Panc1 (cell line): Measurements from ENCODE around the gene FANK1.

Experiments used
- CTCF ChIP-seq: fragments of 450-650 bp; IDR thresholded peaks from 2 replicates; pipeline ENCODE4 v1.5.1; 2017; ENCODE audit warnings: mild to moderate bottlenecking
- POLR2AphosphoS5 ChIP-seq: IDR thresholded peaks from 2 replicates; pipeline ENCODE4 v1.6.1; 2012; ENCODE audit warnings: mild to moderate bottlenecking, low read depth, low read length, moderate library complexity
- REST ChIP-seq, 2 experiments: IDR thresholded peaks; 2 replicates each; pipeline ENCODE4 v1.6.1; 2011 to 2012; ENCODE audit warnings: low read depth in 2 of 2, control low read depth in 1 of 2, low read length in 1 of 2, mild to moderate bottlenecking in 1 of 2, moderate library complexity in 1 of 2; ENCODE audit not compliant: insufficient read depth in 1 of 2
- SIN3A ChIP-seq: IDR thresholded peaks from 2 replicates; pipeline ENCODE4 v1.6.1; 2012; ENCODE audit warnings: low read depth, mild to moderate bottlenecking, low read length, moderate library complexity, borderline replicate concordance; ENCODE audit not compliant: insufficient read depth
- TCF7L2 ChIP-seq: IDR thresholded peaks from 2 replicates; pipeline ENCODE4 v1.6.1; 2011; ENCODE audit warnings: mild to moderate bottlenecking, low read depth, low read length, inconsistent platforms

- TF ChIP-seq POLR2AphosphoS5 (no peak), CTCF (no peak), REST (IDR thresholded peaks at IDR 0.05; ENCODE audit: insufficient read depth in 1 of 2, low read depth in 2 of 2, low read length in 1 of 2) (no peak), SIN3A (no peak), TCF7L2 (no peak)
Measured at GRCh38 chr10:126045861-126046260, 149.5 kb downstream of the FANK1 start.
